Activated CD8-positive, alpha-beta memory T cell treated with anti-CD3 and anti-CD28 coated beads for 24 hours (primary cell): ENCODE measurements around the gene AMPD2.
A peak's percentile ranks its signal among the peaks of the same experiment; 100 is the strongest.
"Not testable (repeated sequence)": the region's sequence is repeated elsewhere in the genome, so short reads cannot be mapped to it uniquely, and the experiment has no call there.

Experiments
- DNase-seq: peaks from one replicate; pipeline ENCODE4 v3.0.0-alpha.2; 2020

Gene AMPD2

GRCh38 chr1:109653306-109653705 is 33.7 kb downstream of the AMPD2 start:
- no peak for DNase-seq

- no peak for DNase-seq
Observed at GRCh38 chr1:109654519-109654918, 34.9 kb downstream of the AMPD2 start.

GRCh38 chr1:109655615-109656519 is 36.2 kb downstream of the AMPD2 start, which contains the start of gene GSTM4:
Gene GSTM4, plus strand, starts transcription at chr1:109656099. Its CDS starts 291 bp downstream, at chr1:109656390.
- peak; percentile 90 for DNase-seq

GRCh38 chr1:109657395-109657794 is 37.8 kb downstream of the AMPD2 start:
- no peak for DNase-seq

GRCh38 chr1:109657970-109658369 is 38.3 kb downstream of the AMPD2 start:
- DNase-seq = no peak

- no peak for DNase-seq
Observed at GRCh38 chr1:109658533-109659042, 39.0 kb downstream of the AMPD2 start.

GRCh38 chr1:109659145-109659544 is 39.5 kb downstream of the AMPD2 start:
- no peak for DNase-seq

GRCh38 chr1:109659997-109660690 is 40.5 kb downstream of the AMPD2 start:
- DNase-seq = no peak

GRCh38 chr1:109660691-109661026 is 41.0 kb downstream of the AMPD2 start:
- not testable (repeated sequence) for DNase-seq

GRCh38 chr1:109661391-109661790 is 41.8 kb downstream of the AMPD2 start:
- DNase-seq = no peak

GRCh38 chr1:109664671-109665070 is 45.0 kb downstream of the AMPD2 start:
- no peak for DNase-seq

- peak; percentile 90 for DNase-seq
Observed at GRCh38 chr1:109667452-109668122, 48.0 kb downstream of the AMPD2 start, which contains the start of gene GSTM2. Gene GSTM2, plus strand, starts transcription at chr1:109668057. Its CDS starts 59 bp downstream, at chr1:109668116.

GRCh38 chr1:109668123-109668775 is 48.6 kb downstream of the AMPD2 start:
- DNase-seq = no peak

GRCh38 chr1:109669246-109669948 is 49.8 kb downstream of the AMPD2 start:
- no peak for DNase-seq

- DNase-seq = not testable (repeated sequence)
Observed at GRCh38 chr1:109669949-109670302, 50.3 kb downstream of the AMPD2 start.

GRCh38 chr1:109671067-109671466 is 51.4 kb downstream of the AMPD2 start:
- DNase-seq = no peak

- not testable (repeated sequence) for DNase-seq
Observed at GRCh38 chr1:109673861-109674260, 54.2 kb downstream of the AMPD2 start.

GRCh38 chr1:109676683-109677381 is 57.2 kb downstream of the AMPD2 start:
- not testable (repeated sequence) for DNase-seq

- DNase-seq = no peak
Observed at GRCh38 chr1:109677459-109677858, 57.8 kb downstream of the AMPD2 start.

- not testable (repeated sequence) for DNase-seq
Observed at GRCh38 chr1:109678637-109679036, 59.0 kb downstream of the AMPD2 start.
